Stomach (tissue), 4 donors: ENCODE measurements around the gene DHX8.

Experiments used
- CTCF ChIP-seq, 7 experiments: fragments of 450-650 bp in 4 of 7; fragments of 200-600 bp in 3 of 7; sonication (generic) in 3 of 7; IDR thresholded peaks; one replicate each; pipeline ENCODE4 v1.5.1; 2016 to 2019; ENCODE audit warnings: antibody characterized with exemption in 7 of 7, control low read depth in 2 of 7, mild to moderate bottlenecking in 1 of 7
- EP300 ChIP-seq: sonication (generic); formaldehyde crosslinking; IDR thresholded peaks from one replicate; pipeline ENCODE4 v1.6.1; 2017; ENCODE audit warnings: antibody characterized with exemption
- POLR2A ChIP-seq, 4 donors: fragments of 450-650 bp; IDR thresholded peaks; one replicate each; pipeline ENCODE4 v1.6.1; 2016; ENCODE audit warnings: antibody characterized with exemption in 4 of 4, control low read depth in 2 of 4, mild to moderate bottlenecking in 1 of 4, moderate library complexity in 1 of 4
- POLR2AphosphoS5 ChIP-seq, 3 donors: sonication (generic); formaldehyde crosslinking; IDR thresholded peaks; one replicate each; pipeline ENCODE4 v1.6.1; 2016; ENCODE audit warnings: antibody characterized with exemption in 3 of 3

- TF ChIP-seq CTCF (IDR thresholded peaks at IDR 0.05) (no peak), EP300 (no peak), POLR2AphosphoS5 (IDR thresholded peaks at IDR 0.05) (no peak), POLR2A (IDR thresholded peaks at IDR 0.05) (no peak)
Observed at GRCh38 chr17:43446773-43447172, 37.0 kb upstream of the DHX8 start.
